Measurements from ENCODE around the gene ANKRD23. TPM values are rescaled to one million over a fixed set of nuclear protein-coding genes. Genes with fewer than 3 reads are reported as not detected.
"Not testable (repeated sequence)": the region's sequence is repeated elsewhere in the genome, so short reads cannot be mapped to it uniquely, and the experiment has no call there.

ANKRD23 gene
- total RNA-seq, 1 donor from 2014 or later: 5.7 TPM

DNA sequence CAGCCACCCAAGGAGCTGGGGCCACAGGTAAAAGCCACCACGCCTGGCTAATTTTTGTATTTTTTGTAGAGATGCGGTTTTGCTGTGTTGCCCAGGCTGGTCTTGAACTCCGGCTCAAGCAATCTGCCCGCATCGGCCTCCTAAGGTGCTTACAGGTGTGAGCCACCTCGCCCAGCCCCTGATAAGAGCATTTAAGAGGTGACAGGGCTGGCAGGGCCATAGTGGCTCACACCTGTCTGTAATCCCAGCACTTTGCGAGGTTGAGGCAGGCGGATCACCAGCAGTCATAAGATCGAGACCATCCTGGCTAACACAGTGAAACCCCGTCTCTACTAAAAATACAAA, 36.7 kb downstream of the ANKRD23 start:
- Mint-ChIP-seq H3K4me3 (ENCODE audit: unreplicated experiment) (no peak overlapping the region), H3K27ac (ENCODE audit: unreplicated experiment) (no peak overlapping the region), H3K4me1 (ENCODE audit: unreplicated experiment) (no peaks in the 10 kb centered on the region)

DNA sequence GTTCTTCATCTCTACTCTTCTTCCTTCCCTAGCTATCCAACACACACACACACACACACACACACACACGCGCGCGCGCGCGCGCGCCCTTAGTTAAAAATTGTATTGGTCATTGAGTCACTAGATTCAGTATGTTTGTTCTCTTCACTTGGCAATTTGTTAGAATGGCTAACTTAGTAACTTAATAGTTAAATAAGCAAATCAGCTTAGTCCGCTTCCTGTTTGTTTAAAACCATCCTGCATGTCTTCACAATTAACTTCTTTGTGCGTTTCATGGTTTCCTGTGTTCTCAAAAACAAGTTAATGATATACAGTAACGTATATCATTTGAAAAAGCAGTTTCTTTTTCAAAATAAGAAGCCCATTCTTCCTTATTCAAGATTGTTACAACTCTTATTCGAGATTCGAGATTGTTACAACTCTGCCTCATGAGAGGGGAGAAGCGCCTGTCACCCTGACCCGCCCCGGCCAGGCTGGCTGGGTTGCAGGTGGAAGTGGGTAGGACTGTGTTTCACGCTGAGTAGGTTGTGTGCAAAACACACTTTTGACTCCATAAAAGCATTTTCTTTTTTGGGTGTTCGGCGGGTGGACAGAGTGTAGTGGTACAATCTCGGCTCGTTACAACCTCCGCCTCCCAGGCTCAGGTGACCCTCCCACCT, 37.2 kb downstream of the ANKRD23 start:
- no peaks in the 10 kb centered on the region for H3K36me3 Mint-ChIP-seq (ENCODE audit: unreplicated experiment)
- H3K9me3 Mint-ChIP-seq (ENCODE audit: unreplicated experiment): no peaks in the 10 kb centered on the region
- DNase-seq (ENCODE audit: extremely low spot score, unreplicated experiment): no peak
- no peaks in the 10 kb centered on the region for H3K27me3 Mint-ChIP-seq (ENCODE audit: unreplicated experiment)
- H3K4me1 Mint-ChIP-seq (ENCODE audit: unreplicated experiment): no peaks in the 10 kb centered on the region
- H3K4me3 Mint-ChIP-seq (ENCODE audit: unreplicated experiment): no peak overlapping the region
- TF ChIP-seq, protein P1, sequence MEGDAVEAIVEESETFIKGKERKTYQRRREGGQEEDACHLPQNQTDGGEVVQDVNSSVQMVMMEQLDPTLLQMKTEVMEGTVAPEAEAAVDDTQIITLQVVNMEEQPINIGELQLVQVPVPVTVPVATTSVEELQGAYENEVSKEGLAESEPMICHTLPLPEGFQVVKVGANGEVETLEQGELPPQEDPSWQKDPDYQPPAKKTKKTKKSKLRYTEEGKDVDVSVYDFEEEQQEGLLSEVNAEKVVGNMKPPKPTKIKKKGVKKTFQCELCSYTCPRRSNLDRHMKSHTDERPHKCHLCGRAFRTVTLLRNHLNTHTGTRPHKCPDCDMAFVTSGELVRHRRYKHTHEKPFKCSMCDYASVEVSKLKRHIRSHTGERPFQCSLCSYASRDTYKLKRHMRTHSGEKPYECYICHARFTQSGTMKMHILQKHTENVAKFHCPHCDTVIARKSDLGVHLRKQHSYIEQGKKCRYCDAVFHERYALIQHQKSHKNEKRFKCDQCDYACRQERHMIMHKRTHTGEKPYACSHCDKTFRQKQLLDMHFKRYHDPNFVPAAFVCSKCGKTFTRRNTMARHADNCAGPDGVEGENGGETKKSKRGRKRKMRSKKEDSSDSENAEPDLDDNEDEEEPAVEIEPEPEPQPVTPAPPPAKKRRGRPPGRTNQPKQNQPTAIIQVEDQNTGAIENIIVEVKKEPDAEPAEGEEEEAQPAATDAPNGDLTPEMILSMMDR (IDR thresholded peaks at IDR 0.05): no peak
- no peak overlapping the region for H3K27ac Mint-ChIP-seq (ENCODE audit: unreplicated experiment)

More for the DNA sequence above, 36.7 kb downstream of the ANKRD23 start:
- TF ChIP-seq, protein P1 (IDR thresholded peaks at IDR 0.05): no peak
- no peak for DNase-seq (ENCODE audit: extremely low spot score, unreplicated experiment)
- no peaks in the 10 kb centered on the region for H3K36me3 Mint-ChIP-seq (ENCODE audit: unreplicated experiment)
- no peaks in the 10 kb centered on the region for H3K27me3 Mint-ChIP-seq (ENCODE audit: unreplicated experiment)
- no peaks in the 10 kb centered on the region for H3K9me3 Mint-ChIP-seq (ENCODE audit: unreplicated experiment)

DNA sequence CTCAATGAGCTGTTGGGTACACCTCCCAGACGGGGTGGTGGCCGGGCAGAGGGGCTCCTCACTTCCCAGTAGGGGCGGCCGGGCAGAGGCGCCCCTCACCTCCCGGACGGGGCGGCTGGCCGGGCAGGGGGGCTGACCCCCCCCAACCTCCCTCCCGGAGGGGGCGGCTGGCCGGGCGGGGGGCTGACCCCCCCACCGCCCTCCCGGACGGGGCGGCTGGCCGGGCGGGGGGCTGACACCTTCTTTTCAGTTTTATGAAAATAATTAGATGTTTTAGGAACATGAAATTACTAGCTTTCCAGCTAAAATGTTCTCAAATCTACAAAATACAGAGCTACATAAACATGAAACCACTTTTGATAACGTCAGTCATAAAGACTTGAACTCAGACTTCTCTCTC, 37.9 kb downstream of the ANKRD23 start:
- not testable (repeated sequence) for H3K4me1 Mint-ChIP-seq (ENCODE audit: unreplicated experiment); H3K4me3 Mint-ChIP-seq (ENCODE audit: unreplicated experiment); DNase-seq (ENCODE audit: extremely low spot score, unreplicated experiment); H3K27me3 Mint-ChIP-seq (ENCODE audit: unreplicated experiment); H3K36me3 Mint-ChIP-seq (ENCODE audit: unreplicated experiment); H3K9me3 Mint-ChIP-seq (ENCODE audit: unreplicated experiment); H3K27ac Mint-ChIP-seq (ENCODE audit: unreplicated experiment)

DNA sequence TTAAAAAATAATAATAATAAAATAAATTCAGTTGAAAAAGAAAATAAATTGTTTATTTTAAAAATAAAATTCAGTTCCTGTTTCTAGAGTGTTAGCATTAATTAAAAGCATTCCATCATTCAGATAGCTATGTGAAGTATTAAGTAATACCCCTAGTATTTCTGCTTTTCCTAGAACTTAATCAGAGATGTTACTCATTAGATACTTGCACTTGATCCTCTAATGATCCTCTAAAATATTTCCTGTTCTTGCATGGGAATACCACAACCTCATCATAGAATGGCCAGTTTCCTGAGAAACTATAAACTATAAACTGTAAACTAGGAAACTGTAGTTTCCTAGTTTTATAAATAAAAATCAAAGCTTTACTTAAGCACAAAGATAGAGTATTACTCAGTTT, 38.8 kb downstream of the ANKRD23 start:
- no peaks in the 10 kb centered on the region for H3K9me3 Mint-ChIP-seq (ENCODE audit: unreplicated experiment)
- no peak overlapping the region for H3K27ac Mint-ChIP-seq (ENCODE audit: unreplicated experiment)
- no peaks in the 10 kb centered on the region for H3K36me3 Mint-ChIP-seq (ENCODE audit: unreplicated experiment)
- H3K27me3 Mint-ChIP-seq (ENCODE audit: unreplicated experiment): no peaks in the 10 kb centered on the region
- H3K4me3 Mint-ChIP-seq (ENCODE audit: unreplicated experiment): no peak overlapping the region
- TF ChIP-seq, protein P1 (IDR thresholded peaks at IDR 0.05): no peak
- DNase-seq (ENCODE audit: extremely low spot score, unreplicated experiment): no peak
- no peaks in the 10 kb centered on the region for H3K4me1 Mint-ChIP-seq (ENCODE audit: unreplicated experiment)

DNA sequence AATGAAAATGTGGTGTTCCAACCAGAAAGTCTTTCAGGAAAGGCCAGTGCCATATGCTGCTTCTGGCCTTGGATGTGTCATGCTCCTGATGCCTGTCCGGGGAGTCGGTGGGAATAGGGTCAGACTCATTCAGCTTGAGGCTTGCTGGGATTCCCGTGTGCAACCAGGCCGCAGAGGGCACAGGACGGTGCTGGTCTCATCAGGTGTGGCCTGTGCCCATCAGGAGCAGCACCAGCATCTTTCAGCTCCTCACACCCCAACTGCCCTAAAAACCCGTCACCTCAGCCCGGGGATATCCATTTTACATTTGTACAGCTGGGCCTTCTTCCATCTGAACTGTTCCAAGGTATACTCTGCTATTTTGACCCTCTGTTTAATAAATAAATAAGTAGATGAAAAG, 41.1 kb downstream of the ANKRD23 start:
- Mint-ChIP-seq H3K27me3 (ENCODE audit: unreplicated experiment) (no peaks in the 10 kb centered on the region), H3K4me1 (ENCODE audit: unreplicated experiment) (no peaks in the 10 kb centered on the region), H3K27ac (ENCODE audit: unreplicated experiment) (no peak overlapping the region), H3K9me3 (ENCODE audit: unreplicated experiment) (no peaks in the 10 kb centered on the region), H3K4me3 (ENCODE audit: unreplicated experiment) (no peak overlapping the region), H3K36me3 (ENCODE audit: unreplicated experiment) (peaks cover 5% of the 10 kb centered on the region)
- no peak for DNase-seq (ENCODE audit: extremely low spot score, unreplicated experiment)
- TF ChIP-seq, protein P1 (IDR thresholded peaks at IDR 0.05): no peak
